Kidney (tissue), 14 donors: Measurements from ENCODE around the gene GALNT6. TPM values are rescaled to one million over a fixed set of nuclear protein-coding genes. Genes with fewer than 3 reads are reported as not detected.
"Not testable (repeated sequence)": the region's sequence is repeated elsewhere in the genome, so short reads cannot be mapped to it uniquely, and the experiment has no call there.

Experiments
- DNase-seq, 5 donors: peaks; one replicate each; pipeline ENCODE4 v3.0.0-alpha.2; 2013 to 2020
- FAIRE-seq: peaks from 2 replicates; lab custom pipeline; 2012; peaks lifted over from hg19 to GRCh38; lab: Jason Lieb, UNC
- H3K27ac ChIP-seq, 2 donors: one replicate each; pipeline ENCODE4 v1.7.0; 2013; ENCODE audit warnings: low read depth in 2 of 2, low read length in 2 of 2, inconsistent platforms in 1 of 2
- H3K27me3 ChIP-seq: one replicate; pipeline ENCODE4 v1.7.1; 2013; ENCODE audit warnings: low read length, inconsistent platforms; ENCODE audit not compliant: control insufficient read depth, insufficient read depth
- H3K36me3 ChIP-seq, 3 donors: one replicate each; pipeline versions ENCODE4 v1.7.0 to v1.7.1; 2013; ENCODE audit warnings: low read length in 3 of 3, control low read depth in 1 of 3, inconsistent platforms in 1 of 3; ENCODE audit not compliant: insufficient read depth in 3 of 3, control insufficient read depth in 2 of 3
- H3K4me1 ChIP-seq, 3 donors: one replicate each; pipeline versions ENCODE4 v1.7.0 to v1.7.1; 2013; ENCODE audit warnings: low read length in 3 of 3, inconsistent platforms in 1 of 3, low read depth in 1 of 3; ENCODE audit not compliant: control insufficient read depth in 2 of 3, insufficient read depth in 2 of 3
- H3K4me3 ChIP-seq, 3 donors: one replicate each; pipeline versions ENCODE4 v1.7.0 to v1.8.1; 2013; ENCODE audit warnings: low read length in 3 of 3, control low read depth in 1 of 3, inconsistent platforms in 1 of 3
- H3K9ac ChIP-seq, 3 donors: one replicate each; pipeline versions ENCODE4 v1.7.0 to v1.7.1; 2013; ENCODE audit warnings: low read length in 3 of 3, control low read depth in 1 of 3, inconsistent platforms in 1 of 3
- H3K9me3 ChIP-seq, 3 donors: one replicate each; pipeline versions ENCODE4 v1.7.0 to v1.7.1; 2013; ENCODE audit warnings: low read length in 3 of 3, control low read depth in 1 of 3, inconsistent platforms in 1 of 3; ENCODE audit not compliant: control insufficient read depth in 2 of 3, insufficient read depth in 1 of 3
- CTCF ChIP-seq: IDR thresholded peaks from 3 replicates; pipeline ENCODE4 v1.5.1; 2012; ENCODE audit warnings: mild to moderate bottlenecking, moderate library complexity, borderline replicate concordance; ENCODE audit not compliant: insufficient read depth; ENCODE audit errors: extremely low read depth
- intact Hi-C: fragments of 100-400 bp; cut with DNase I; formaldehyde crosslinking; loops from one replicate; pipeline ENCODE4 v1.11.1; 2022
- polyA plus RNA-seq: library from polyadenylated mRNA; stranded (reverse); fragments of 350-450 nt; fragmentation: Illumina TruSeq; extraction: RNeasy Lipid Tissue Mini Kit (QIAGEN cat#74804); gene quantifications from one replicate; pipeline ENCODE4 v1.2.3, GENCODE V29; 2014; ENCODE audit warnings: low read depth, low replicate concordance; ENCODE audit not compliant: insufficient read depth
- total RNA-seq: library from RNA; stranded (reverse); fragmentation: NEBNext Ultra II Directional; extraction: Animal tissue kit (Norgen Biotek cat#: 25700); gene quantifications from one replicate; pipeline ENCODE4 v1.2.1, GENCODE V29; 2021
- donor health status: control.
- donor health status: control.
- donor health status: control.
- donor health status: control.
- donor health status: control.
- donor health status: DM: yes; HTN: yes; CAD: no.
- donor health status: Normal renal cell carcinoma (clear cell type).

GALNT6 gene
- total and polyA plus RNA-seq, 2 donors from 2014 or later: 2.1 to 16.8 TPM

- TF ChIP-seq CTCF: peak; percentile 99
- H3K27me3 ChIP-seq: no peaks in the 10 kb centered on the region
- H3K9ac ChIP-seq: peak overlapping the region in 1 of 3 donors; percentile 66
- FAIRE-seq (no peak), DNase-seq (peak in 4 of 5 donors; percentile 79 to 87 (median 82))
- H3K27ac ChIP-seq: no peak overlapping the region
- peak overlapping the region in 2 of 3 donors; percentile 43 to 59 for H3K4me3 ChIP-seq
- H3K36me3 ChIP-seq: no peaks in the 10 kb centered on the region
- H3K9me3 ChIP-seq: no peaks in the 10 kb centered on the region
- intact Hi-C loops: no loop called here
- H3K4me1 ChIP-seq: peaks cover 0 to 4% (median 0%) of the 10 kb centered on the region in 3 donors
These were observed 49.8 kb downstream of the GALNT6 start for GRCh38 chr12:51341251-51342007.

DNA sequence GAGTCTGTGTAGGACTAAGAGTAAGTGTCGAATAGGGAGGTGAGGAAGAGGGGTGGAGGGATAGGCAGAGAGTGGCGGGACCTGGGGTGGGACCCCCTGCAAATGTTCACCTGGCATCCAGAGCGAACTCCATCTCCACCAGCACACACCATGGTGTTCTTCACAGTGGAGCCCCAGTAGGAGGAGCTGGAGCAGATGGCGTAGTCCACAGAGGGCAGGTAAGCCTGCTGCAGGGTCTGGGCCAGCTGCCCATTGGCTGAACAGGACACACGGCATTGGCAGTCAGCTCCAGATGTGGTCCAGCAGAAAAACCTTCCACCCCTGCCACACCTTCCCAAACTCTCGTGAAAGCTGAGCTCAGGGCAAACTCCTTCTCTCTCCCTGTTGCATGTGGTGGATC is 51.5 kb downstream of the GALNT6 start:
- Histone ChIP-seq H3K4me3 (no peak overlapping the region), H3K36me3 (no peaks in the 10 kb centered on the region), H3K4me1 (peaks cover 0 to 4% (median 0%) of the 10 kb centered on the region in 3 donors), H3K27ac (no peak overlapping the region), H3K27me3 (no peaks in the 10 kb centered on the region), H3K9ac (no peak overlapping the region), H3K9me3 (no peaks in the 10 kb centered on the region)
- no peak for TF ChIP-seq CTCF
- FAIRE-seq (no peak), DNase-seq (no peak)
- intact Hi-C loops: no loop called here

- FAIRE-seq, DNase-seq, intact Hi-C loops, H3K27ac ChIP-seq, H3K27me3 ChIP-seq, H3K9ac ChIP-seq, H3K4me1 ChIP-seq, H3K4me3 ChIP-seq, H3K36me3 ChIP-seq, H3K9me3 ChIP-seq: not testable (repeated sequence)
These were observed 53.9 kb downstream of the GALNT6 start for GRCh38 chr12:51337336-51337735.

DNA sequence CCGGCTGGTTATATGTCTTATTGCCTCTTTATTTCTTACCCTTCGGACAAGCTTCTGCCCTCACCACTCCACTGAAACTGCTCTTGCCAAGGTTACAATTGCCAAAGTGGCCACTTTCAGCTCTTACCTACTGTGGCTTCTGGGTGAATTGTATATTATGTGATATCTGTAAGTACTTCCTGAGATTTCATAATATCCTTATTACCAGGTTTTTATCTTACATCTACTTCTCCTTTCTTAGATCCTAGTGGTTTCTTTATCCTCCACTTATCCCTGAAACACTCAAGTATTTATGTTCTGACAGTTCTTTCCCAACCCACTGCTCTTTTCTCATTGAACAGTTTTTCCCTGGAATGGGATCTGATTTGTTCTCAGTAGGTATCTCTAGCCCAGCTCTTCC is 55.3 kb downstream of the GALNT6 start:
- no peak overlapping the region for H3K27ac ChIP-seq
- H3K9me3 ChIP-seq: no peaks in the 10 kb centered on the region
- DNase-seq (no peak), FAIRE-seq (no peak)
- H3K9ac ChIP-seq: no peak overlapping the region
- no peak for TF ChIP-seq CTCF
- peaks cover 0 to under 1% (median 0%) of the 10 kb centered on the region in 3 donors for H3K4me1 ChIP-seq
- intact Hi-C loops: no loop called here
- H3K27me3 ChIP-seq: no peaks in the 10 kb centered on the region
- H3K36me3 ChIP-seq: no peaks in the 10 kb centered on the region
- no peak overlapping the region for H3K4me3 ChIP-seq
